GM12864 (cell line): ENCODE results near the gene ATOSB.
A peak's percentile ranks its signal among the peaks of the same experiment; 100 is the strongest.

ENCODE experiments used
- DNase-seq: peaks from one replicate; pipeline ENCODE4 v3.0.0-alpha.2; 2011; ENCODE audit warnings: low read depth
- H3K4me3 ChIP-seq: 2 replicates; pipeline ENCODE4 v1.5.1; 2011; ENCODE audit warnings: mild to moderate bottlenecking, low read depth, low read length, control low read depth
- CTCF ChIP-seq: IDR thresholded peaks from 2 replicates; pipeline ENCODE4 v1.5.1; 2011; ENCODE audit warnings: low read depth, mild to moderate bottlenecking, moderate library complexity, low read length, control low read depth, inconsistent platforms; ENCODE audit errors: missing control alignments

Gene ATOSB

GRCh38 chr9:35079041-35079425 lies 36.6 kb downstream of the ATOSB start:
- DNase-seq: no peak
- no peak for TF ChIP-seq CTCF
- H3K4me3 ChIP-seq: peak overlapping the region; percentile 84

- peak overlapping the region; percentile 84 for H3K4me3 ChIP-seq
- TF ChIP-seq CTCF: no peak
- DNase-seq: no peak
These were observed 37.6 kb downstream of the ATOSB start for GRCh38 chr9:35078066-35078465.

- DNase-seq: no peak
- H3K4me3 ChIP-seq: no peak overlapping the region
- no peak for TF ChIP-seq CTCF
These were observed 38.8 kb downstream of the ATOSB start for GRCh38 chr9:35076848-35077247.

- no peak for DNase-seq
- H3K4me3 ChIP-seq: no peak overlapping the region
- TF ChIP-seq CTCF: no peak
These were observed 40.3 kb downstream of the ATOSB start for GRCh38 chr9:35075358-35075757.

GRCh38 chr9:35074791-35075190 lies 40.9 kb downstream of the ATOSB start:
- TF ChIP-seq CTCF: no peak
- no peak for DNase-seq
- H3K4me3 ChIP-seq: no peak overlapping the region

- H3K4me3 ChIP-seq: no peak overlapping the region
- DNase-seq: no peak
- no peak for TF ChIP-seq CTCF
These were observed 41.5 kb downstream of the ATOSB start for GRCh38 chr9:35074141-35074540.

- peak overlapping the region; percentile 39; the same call in 1 of the 2 replicates for H3K4me3 ChIP-seq
- DNase-seq: no peak
- no peak for TF ChIP-seq CTCF
These were observed 42.4 kb downstream of the ATOSB start for GRCh38 chr9:35073279-35073612.
